Amygdala (tissue), 56 donors: ENCODE measurements around the gene PLS3.
A peak's percentile ranks its signal among the peaks of the same experiment; 100 is the strongest.
"Not testable (repeated sequence)": the region's sequence is repeated elsewhere in the genome, so short reads cannot be mapped to it uniquely, and the experiment has no call there.

Source experiments
- DNase-seq, 56 donors: peaks; one replicate each; lab custom pipeline; 2025; lab: John Stamatoyannopoulos, UW

The PLS3 gene, protein sequence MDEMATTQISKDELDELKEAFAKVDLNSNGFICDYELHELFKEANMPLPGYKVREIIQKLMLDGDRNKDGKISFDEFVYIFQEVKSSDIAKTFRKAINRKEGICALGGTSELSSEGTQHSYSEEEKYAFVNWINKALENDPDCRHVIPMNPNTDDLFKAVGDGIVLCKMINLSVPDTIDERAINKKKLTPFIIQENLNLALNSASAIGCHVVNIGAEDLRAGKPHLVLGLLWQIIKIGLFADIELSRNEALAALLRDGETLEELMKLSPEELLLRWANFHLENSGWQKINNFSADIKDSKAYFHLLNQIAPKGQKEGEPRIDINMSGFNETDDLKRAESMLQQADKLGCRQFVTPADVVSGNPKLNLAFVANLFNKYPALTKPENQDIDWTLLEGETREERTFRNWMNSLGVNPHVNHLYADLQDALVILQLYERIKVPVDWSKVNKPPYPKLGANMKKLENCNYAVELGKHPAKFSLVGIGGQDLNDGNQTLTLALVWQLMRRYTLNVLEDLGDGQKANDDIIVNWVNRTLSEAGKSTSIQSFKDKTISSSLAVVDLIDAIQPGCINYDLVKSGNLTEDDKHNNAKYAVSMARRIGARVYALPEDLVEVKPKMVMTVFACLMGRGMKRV

DNA sequence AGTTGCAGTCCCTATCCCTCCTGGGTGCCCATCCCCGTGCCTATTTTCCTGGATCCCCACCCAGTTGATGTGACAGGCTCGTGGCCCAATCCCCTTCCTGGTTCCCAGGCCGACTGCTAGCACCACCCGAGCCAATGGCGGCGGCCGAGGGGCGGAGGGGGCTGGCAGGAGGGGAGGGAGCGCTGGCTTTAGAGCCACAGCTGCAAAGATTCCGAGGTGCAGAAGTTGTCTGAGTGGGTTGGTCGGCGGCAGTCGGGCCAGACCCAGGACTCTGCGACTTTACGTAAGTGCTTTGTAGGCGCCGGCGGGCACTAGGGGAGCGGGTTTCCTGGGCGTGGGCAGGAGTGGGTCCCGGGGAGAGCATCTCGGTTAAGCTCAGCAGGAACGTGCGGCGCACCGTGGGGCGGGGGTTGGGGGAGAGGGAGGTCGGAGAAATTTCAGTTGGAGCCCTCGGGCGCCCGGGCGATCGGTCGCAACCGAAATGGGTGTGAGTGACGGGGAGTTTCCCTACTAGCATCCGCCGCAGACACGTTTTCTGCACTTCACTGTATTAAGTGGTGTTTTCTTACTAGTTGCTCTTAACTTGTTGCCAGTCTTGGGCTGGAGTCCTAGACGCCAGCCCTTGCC lies at the start of gene PLS3:
Gene PLS3 (plus strand): TSS at position 197 of the 627 bp plus-strand sequence. CDS start 49,077 bp downstream, outside the sequence.
- peak in 55 of 56 donors; percentile 3 to 84 (median 61) for DNase-seq

DNA sequence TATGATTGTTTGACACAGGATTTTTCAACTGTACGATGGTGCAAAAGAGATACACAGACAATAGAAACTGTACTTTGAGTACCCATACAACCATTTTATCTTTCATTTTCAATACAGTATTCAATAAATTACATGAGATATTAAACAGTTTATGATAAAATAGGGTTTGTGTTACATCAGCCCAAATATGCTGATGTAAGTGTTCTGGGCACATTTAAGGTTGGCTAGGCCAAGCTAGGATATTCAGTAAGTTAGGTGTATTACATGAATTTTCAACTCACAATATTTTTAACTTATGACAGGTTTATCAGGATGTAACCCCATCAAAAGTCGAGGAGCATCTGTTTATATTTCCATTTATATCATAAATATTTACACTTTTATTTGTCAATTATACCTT lies 42.9 kb upstream of the PLS3 start:
- DNase-seq: no peak

DNA sequence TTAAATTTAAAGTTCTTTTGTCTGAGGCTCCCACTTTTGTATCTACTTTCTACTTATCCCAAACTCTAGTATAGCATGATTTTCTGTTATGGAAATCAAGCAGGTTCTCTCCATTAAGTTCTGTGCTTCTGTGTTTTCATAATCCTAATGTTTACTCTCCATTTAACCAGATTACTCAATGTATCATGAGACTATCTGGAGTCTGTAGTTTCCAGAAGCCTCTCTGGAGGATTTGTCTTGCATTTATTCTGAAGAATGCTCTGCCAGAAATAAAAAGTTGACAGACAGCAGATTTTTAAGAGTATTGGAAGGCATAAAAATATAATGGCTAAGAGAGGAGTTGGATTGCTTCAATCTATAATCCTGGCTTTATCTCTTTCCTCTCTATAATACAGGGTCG lies 39.2 kb upstream of the PLS3 start:
- DNase-seq: no peak

DNA sequence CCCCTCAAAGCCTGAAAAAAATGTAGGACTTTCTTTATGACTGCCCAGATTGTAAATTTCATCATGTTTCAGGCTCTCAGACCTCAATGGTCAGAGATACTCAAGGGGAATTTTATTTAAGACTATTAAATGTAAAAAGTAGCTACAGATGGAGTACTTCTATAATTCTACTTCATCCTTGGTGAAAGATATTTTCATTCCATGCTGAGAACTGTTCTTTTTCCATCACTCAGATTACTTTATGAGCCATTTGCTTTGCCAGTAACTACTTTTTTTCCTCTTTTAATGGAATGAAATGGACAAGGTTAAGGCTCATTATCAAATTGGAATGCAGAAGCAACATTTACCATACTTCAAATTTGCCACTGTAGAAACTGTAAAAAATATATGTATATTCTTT lies 38.0 kb upstream of the PLS3 start:
- no peak for DNase-seq

DNA sequence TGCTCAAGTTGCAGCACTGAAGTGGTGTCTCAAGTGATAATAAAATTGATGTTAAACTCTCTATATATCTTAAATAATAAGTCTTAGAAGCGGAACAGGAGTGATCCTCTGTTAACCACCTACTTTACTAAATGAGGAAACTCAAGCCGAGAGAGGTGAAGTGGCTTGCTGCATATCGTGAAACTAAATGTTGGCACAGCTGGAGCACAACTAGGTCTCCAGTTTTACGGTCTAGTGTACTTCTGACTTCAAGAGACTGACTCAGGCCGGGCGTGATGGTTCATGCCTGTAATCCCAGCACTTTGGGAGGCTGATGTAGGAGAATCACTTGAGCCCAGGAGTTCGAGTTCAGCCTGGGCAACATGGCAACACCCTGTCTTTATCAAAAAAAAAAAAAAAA lies 35.5 kb upstream of the PLS3 start:
- no peak for DNase-seq

DNA sequence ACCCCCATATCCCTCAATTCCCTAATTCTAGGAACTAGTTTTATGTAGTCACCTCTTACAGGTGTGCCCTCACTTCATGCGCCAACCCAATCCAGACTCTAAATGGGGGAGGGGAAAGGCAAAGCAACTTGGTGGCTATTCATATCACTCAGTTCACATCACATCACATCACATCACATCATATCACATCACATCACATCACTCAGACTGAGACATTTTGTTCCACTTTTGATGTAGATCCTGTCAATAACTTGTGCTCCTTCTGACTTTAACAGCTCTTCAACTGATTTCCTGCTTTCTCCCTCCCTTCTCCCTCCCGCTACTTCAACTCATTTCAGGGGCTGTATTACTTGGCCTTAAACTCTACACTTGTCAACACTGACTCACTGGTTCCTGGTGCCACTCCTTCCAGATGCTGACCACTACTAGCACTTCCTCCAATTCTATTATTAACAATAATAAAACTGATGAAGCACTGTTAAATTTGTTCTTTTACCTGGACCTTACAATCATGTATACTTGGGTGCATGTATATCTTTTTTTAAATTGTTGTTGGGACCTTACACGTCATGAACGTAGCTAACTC lies 29.1 kb upstream of the PLS3 start:
- no peak for DNase-seq

DNA sequence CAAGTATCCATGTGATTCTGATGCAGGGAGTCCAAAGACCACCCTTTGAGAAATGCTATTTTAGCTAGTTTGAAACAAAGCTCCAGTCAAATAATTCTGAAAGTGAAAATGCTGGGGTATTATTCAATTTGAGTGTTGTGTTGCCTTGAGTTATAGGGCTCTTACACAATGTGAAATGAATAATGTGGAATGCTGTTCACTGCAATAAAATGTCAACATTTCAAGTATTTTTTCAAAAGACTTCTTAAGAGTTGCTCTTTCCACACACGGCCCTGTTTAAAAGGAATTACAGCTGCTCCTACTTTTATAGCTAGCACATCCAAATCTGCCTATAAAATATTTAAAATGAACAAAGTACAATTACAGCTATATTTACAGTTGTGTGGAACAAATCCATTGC lies 27.5 kb upstream of the PLS3 start:
- DNase-seq: no peak

DNA sequence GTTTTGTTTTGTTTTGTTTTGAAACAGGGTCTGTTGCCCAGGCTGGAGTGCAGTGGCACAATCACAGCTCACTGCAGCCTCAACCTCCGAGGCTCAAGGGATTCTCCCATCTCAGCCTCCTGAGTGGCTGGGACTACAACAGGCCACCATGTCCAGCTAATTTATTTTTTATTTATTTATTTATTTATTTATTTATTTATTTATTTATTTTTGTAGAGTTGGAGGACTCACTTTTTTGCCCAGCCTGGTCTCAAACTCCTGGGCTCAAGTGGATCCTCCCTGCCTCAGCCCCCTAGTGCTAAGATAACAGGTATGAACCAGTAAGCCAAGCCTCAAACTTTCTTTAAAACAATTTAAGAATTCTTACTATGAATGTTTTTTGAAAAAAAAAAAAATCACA lies 26.6 kb upstream of the PLS3 start:
- no peak for DNase-seq

DNA sequence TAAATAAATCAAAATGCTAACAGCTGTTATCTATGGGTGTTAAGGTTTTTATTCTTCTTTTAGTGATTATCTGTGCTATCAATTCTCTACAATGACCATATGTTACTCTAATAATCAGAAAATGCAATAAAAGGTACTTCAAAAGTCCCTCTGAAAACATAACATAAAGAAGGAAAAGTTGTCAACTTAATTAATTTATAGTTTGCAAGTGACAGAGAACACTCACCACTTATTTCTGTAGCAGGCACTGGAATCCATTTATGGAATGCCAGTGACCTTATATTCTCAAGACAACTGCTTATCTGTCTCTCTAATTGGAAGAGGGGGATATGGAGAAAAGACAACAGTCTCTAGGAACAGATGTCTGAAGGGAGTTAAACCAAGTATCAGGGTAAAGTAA lies 25.6 kb upstream of the PLS3 start:
- no peak for DNase-seq

DNA sequence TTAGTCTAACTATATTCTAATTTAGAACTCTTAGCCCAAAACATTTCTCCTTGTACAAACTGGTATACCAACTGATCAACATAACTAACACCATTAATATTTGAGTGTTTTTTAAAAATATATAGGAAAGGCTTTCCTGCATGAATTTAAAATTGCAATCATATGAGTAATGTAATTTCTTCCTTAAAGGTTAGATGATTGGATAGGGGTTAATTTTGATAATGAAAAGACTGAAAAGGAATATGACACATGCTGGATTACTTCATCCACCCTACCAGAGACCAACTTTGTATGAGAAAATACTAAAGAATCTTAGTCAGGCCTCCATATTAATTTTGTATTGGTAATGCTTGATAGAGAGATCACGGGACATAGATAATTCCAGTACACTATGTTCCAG lies 25.1 kb upstream of the PLS3 start:
- no peak for DNase-seq

DNA sequence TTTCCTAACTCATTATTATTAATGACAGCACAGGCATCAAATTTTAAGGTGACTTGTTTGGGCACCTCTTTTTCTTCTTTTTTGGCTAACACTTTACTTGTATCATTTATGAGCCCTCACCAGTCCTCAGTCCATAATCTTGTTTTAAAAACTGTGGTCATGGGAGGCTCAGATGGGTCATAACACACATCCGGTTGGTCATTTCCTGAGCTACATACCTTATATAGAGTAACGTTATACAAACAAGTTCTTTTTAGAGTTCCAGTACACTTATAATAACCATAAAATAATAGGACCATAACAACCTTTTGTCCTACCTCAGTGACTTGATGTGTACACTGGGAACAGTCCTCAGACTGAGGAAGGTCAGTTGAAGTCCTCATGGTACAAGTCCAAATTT lies 21.1 kb upstream of the PLS3 start:
- no peak for DNase-seq

DNA sequence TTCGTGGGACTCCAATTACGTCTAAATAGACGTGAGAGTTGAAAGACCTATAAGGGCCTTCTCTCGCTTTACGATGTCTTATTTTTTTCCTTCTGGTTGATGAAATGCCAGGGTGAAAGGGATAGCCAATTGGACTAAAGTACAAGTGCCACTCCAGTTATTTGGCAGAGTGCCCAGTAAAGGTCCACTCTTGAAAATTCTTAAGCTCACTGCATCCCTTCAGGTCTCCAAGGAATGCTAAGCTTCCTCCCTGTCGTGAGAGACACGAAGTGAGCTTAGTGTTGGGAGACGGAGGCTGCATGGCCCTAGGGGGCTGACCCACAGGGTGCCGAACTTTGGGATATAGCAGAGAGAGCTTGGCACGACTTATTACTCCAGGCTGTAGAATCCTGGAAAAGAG lies 19.9 kb upstream of the PLS3 start:
- not testable (repeated sequence) for DNase-seq

DNA sequence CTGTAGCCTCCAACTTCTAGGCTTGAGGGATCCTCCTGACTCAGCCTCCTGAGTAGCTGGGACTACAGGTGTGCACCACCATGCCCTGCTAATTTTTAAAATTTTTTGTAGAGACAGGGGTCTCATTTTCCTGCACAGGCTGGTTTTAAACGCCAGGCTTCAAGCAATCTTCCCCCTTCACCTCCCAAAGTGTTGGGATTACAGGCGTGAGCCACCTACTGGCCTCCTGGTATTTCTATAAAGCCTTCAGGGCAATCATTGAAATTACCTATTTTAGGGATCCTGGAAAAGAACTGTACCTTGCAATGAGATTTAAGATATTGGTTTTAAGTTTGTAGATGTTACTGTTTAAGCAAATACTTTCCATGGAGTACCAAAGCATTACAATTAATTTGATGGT lies 13.5 kb upstream of the PLS3 start:
- DNase-seq: no peak

DNA sequence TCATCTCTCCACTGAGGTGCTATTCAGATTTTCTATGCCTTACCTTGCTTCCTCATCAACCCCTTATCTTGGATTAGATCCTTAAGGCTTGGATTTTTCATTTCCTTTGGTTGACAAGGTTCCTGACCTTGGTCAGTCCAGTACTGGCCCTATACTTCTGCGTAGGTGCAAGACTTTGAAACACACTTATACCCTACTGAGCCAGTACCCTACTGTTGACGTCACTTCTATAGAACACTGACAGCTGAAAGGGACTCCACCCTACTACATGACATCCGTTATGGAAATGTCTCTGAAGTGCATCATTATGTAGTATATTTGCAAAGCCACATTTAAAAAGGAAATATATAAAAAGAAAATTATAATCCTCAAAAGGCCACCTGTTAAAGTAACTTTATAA lies 12.0 kb upstream of the PLS3 start:
- DNase-seq: no peak

DNA sequence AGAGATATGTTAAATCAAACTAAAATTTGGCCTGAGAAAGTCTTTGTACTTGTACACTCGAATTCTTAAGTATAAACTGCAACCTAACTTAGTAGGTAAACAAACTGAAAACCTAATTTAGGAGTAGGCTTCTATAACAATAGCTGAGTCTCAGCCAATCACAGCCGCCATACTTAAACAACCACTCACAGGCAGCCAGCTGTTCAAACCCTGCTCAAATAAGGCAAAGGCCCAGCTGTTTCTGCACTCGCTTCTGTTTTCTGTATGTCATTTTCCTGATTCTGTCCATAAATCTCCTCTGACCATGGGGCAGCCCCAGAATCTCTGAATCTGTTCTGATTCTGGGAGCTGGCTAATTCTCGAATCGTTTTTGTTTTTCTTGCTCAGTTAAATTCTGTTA lies 7.8 kb upstream of the PLS3 start:
- DNase-seq: peak in 1 of 56 donors; percentile 1

DNA sequence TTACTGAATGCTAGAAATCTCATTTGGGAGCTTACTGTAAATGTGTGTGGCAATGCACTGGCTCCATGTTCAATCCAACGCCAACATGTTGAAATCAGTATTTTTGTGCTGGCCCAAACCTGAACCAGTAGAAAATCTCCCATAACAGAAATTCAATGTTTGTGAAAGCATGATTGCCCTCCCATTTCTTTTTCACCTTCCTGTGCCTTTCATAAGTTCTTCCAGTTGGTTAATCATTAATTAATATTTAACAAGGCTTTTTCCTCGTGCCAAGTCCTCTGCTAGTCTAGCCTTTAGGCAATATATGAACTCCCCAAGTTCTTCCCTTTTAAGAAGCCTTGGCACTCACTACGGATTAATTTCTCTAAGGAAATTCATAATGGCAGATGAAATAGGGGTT lies 1.3 kb upstream of the PLS3 start:
- DNase-seq: no peak

DNA sequence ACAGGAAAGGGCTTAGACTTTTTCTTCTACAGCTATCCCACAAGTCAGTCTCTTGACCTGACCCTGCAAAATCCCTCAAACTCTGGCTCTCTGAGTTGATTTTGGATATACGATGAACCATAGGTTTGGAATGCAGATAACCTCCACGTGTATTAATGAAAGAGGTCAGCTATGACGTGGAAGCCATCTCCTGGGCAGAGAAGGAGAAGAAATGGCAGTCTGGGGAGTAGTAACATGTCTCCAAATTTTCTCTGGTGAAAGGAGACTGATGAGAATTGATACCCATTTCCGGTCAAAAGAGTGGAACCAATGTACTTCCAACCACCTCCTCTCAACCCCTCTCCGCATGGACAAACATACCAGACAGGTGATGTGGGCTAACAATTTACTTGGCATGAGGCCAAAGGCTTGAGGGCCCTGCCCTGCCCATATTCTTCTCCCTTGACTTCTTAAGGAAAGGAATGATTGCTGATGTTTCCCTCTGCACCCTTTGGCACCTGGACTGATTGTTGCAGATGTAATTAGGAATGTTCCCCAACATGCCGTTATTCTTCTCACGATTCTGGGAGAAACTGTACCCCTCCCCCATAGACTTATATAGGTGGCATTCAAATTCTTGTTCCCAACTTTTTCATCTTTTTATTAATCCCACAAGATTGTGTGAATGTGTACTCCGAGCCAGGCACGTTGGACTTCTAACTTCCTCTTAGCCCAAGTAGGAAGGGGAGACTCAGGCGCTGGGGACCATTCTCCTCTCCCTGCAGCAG lies 580 bp upstream of the PLS3 start:
- peak in 1 of 56 donors; percentile 2 for DNase-seq

DNA sequence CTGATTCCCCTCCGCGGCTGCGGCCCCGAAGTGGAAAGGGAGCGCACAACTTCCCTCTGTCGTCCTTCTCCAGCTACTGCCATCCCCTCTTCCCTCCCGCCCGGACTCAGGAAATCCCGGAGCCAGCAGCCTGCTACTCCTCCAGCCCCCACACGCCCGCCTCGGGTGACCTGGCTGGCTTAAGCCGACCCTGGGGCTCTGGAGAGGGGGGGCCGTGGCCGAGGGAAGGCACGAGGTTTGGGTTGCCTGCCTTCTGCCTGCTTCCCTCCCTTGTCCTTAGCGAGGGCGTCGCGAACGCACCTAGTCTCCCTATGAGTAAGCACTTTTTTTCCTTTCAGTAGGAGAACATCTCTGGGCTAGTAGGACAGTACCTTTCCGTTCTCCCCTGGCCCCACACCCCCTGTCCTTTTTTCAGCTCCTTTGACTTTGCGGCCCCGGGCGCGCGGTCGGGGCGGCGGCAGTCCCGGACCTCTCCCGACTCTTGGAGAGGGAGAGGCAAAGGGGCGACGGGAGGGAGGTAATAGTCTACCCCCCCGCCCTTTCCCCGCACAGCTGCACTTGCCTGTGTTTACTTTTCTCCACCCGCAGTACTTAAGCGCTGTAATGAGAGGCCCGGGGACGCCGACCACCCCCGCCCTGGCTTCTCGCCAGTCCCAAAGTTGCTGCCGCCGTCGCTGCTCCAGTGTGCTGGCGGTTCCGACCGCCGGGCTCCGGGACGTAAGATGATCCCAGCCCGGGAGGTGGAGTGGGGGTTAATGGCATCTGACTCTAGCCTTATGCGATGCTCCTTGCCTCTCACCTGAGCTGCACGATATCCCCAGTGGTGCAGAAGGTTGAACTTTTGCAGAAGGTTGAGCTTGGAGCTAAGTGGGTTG lies 868 bp downstream of the PLS3 start:
- DNase-seq: peak in 47 of 56 donors; percentile 1 to 55 (median 17)

DNA sequence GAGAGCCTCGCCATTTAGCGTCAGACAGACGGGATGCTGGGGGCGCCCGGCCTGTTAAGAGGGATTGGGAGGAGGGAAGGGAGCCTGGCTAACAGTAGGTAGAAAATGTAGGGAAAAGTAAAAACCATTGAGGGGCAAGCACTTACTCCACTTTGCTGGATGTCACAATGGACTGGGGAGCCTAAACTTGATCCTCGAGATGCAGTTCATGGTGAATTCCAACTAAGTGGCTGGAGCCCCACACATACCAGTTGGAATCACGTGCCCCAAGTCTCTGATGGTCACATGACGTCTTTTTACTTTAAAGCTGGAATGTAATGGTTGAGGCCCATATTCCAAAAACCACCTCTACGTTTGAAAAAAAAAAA lies 1.5 kb downstream of the PLS3 start:
- DNase-seq: peak in 11 of 56 donors; percentile 1 to 38 (median 8)
